CD14-positive monocyte (primary cell): ENCODE measurements around the gene LCLAT1. TPM values are rescaled to one million over a fixed set of nuclear protein-coding genes. Genes with fewer than 3 reads are reported as not detected.

Source experiments
- DNase-seq, 3 donors: peaks; one replicate each; pipeline ENCODE4 v3.0.0-alpha.2; 2011 to 2022
- H2AFZ ChIP-seq: 2 replicates; pipeline ENCODE4 v1.6.0; 2012; ENCODE audit warnings: mild to moderate bottlenecking, low read depth, low read length, inconsistent platforms; ENCODE audit not compliant: insufficient read depth, poor library complexity, severe bottlenecking
- H3K27ac ChIP-seq, 2 donors: 1 replicate in 1 of 2; 2 replicates in 1 of 2; pipeline ENCODE4 v1.5.1; 2012 to 2013; ENCODE audit warnings: low read length in 2 of 2, control low read depth in 1 of 2, inconsistent platforms in 1 of 2, low read depth in 1 of 2, mild to moderate bottlenecking in 1 of 2
- H3K27me3 ChIP-seq, 2 donors: one replicate each; pipeline versions ENCODE4 v1.6.0 to v1.6.1; 2011 to 2013; ENCODE audit warnings: low read length in 2 of 2; ENCODE audit not compliant: control insufficient read depth in 2 of 2, insufficient read depth in 2 of 2
- H3K36me3 ChIP-seq, 2 donors: replicated peaks in 1 of 2; 1 replicate in 1 of 2; 2 replicates in 1 of 2; pipeline versions ENCODE4 v1.5.1 to v1.6.1; 2012 to 2013; ENCODE audit warnings: low read length in 2 of 2, control low read depth in 1 of 2, inconsistent platforms in 1 of 2, mild to moderate bottlenecking in 1 of 2; ENCODE audit not compliant: insufficient read depth in 2 of 2, control insufficient read depth in 1 of 2
- H3K4me1 ChIP-seq, 2 donors: 1 replicate in 1 of 2; 2 replicates in 1 of 2; pipeline versions ENCODE4 v1.5.1 to v1.6.1; 2012 to 2013; ENCODE audit warnings: low read length in 2 of 2, control low read depth in 1 of 2, inconsistent platforms in 1 of 2, mild to moderate bottlenecking in 1 of 2, moderate library complexity in 1 of 2; ENCODE audit not compliant: insufficient read depth in 2 of 2, control insufficient read depth in 1 of 2
- H3K4me2 ChIP-seq: replicated peaks from 2 replicates; pipeline ENCODE3; 2012; ENCODE audit warnings: low read length, moderate library complexity, mild to moderate bottlenecking; ENCODE audit not compliant: poor library complexity, severe bottlenecking; ENCODE audit errors: extremely low read depth
- H3K4me3 ChIP-seq, 3 experiments: fragments of 200-600 bp in 1 of 3; sonication (generic) in 1 of 3; replicated peaks in 1 of 3; 1 replicate in 2 of 3; 2 replicates in 1 of 3; pipeline ENCODE4 v1.5.1; 2011 to 2013; ENCODE audit warnings: low read length in 3 of 3, mild to moderate bottlenecking in 3 of 3, control low read depth in 2 of 3, low read depth in 2 of 3, inconsistent platforms in 1 of 3, moderate library complexity in 1 of 3
- H3K79me2 ChIP-seq: 2 replicates; pipeline ENCODE4 v1.6.0; 2012; ENCODE audit warnings: mild to moderate bottlenecking, control low read depth, inconsistent platforms, low read length, moderate library complexity; ENCODE audit not compliant: insufficient read depth
- H3K9ac ChIP-seq: 2 replicates; pipeline ENCODE4 v1.6.0; 2017; ENCODE audit warnings: low read length, mild to moderate bottlenecking; ENCODE audit not compliant: insufficient read depth, poor library complexity, severe bottlenecking
- H3K9me3 ChIP-seq, 2 donors: replicated peaks in 1 of 2; 1 replicate in 1 of 2; 2 replicates in 1 of 2; pipeline versions ENCODE4 v1.5.1 to v1.6.1; 2012 to 2013; ENCODE audit warnings: low read length in 2 of 2, control low read depth in 1 of 2; ENCODE audit not compliant: control insufficient read depth in 1 of 2, insufficient read depth in 1 of 2
- H4K20me1 ChIP-seq: 2 replicates; pipeline ENCODE4 v1.6.0; 2012; ENCODE audit warnings: mild to moderate bottlenecking, low read length, control low read depth, moderate library complexity; ENCODE audit not compliant: insufficient read depth
- H3K27ac Mint-ChIP-seq, 7 donors: one replicate each; pipeline ENCODE4 v1.8.0; 2020; ENCODE audit warnings: mild to moderate bottlenecking in 7 of 7, mixed read lengths in 7 of 7, moderate library complexity in 6 of 7, inconsistent platforms in 2 of 7
- H3K27me3 Mint-ChIP-seq, 3 donors: one replicate each; pipeline ENCODE4 v1.8.0; 2021 to 2022; ENCODE audit warnings: low read depth in 3 of 3, mild to moderate bottlenecking in 3 of 3, mixed read lengths in 3 of 3, moderate library complexity in 3 of 3, inconsistent platforms in 1 of 3
- H3K36me3 Mint-ChIP-seq, 2 donors: one replicate each; pipeline ENCODE4 v1.8.0; 2020; ENCODE audit warnings: mixed read lengths in 2 of 2, inconsistent platforms in 1 of 2, mild to moderate bottlenecking in 1 of 2
- H3K4me1 Mint-ChIP-seq: one replicate; pipeline ENCODE4 v1.8.0; 2020; ENCODE audit warnings: mild to moderate bottlenecking, mixed read lengths
- H3K4me3 Mint-ChIP-seq, 2 donors: one replicate each; pipeline ENCODE4 v1.8.0; 2020; ENCODE audit warnings: mild to moderate bottlenecking in 2 of 2, mixed read lengths in 2 of 2, moderate library complexity in 1 of 2
- H3K9me3 Mint-ChIP-seq, 7 donors: one replicate each; pipeline ENCODE4 v1.8.0; 2020 to 2022; ENCODE audit warnings: mixed read lengths in 7 of 7, mild to moderate bottlenecking in 6 of 7, moderate library complexity in 6 of 7, inconsistent platforms in 2 of 7
- WGBS: methylation state at CpG from one replicate; pipeline ENCODE4 v1.1.5; 2013; ENCODE audit warnings: missing lambda C conversion rate; ENCODE audit not compliant: insufficient coverage; 5-methylcytosine and 5-hydroxymethylcytosine counted together
- intact Hi-C, 2 donors: fragments of 100-400 bp; cut with micrococcal nuclease; formaldehyde crosslinking; loops; one replicate each; pipeline versions ENCODE4 v1.15.0 to v1.15.1; 2023
- polyA minus RNA-seq: library from RNA; depleted of rRNA, polyadenylated mRNA; stranded (reverse); fragments of >200 nt; gene quantifications from 2 replicates; pipeline ENCODE4 v1.2.3, GENCODE V29; 2012
- polyA plus RNA-seq, 3 donors: library from polyadenylated mRNA; depleted of rRNA in 1 of 3; unstranded in 2 of 3; stranded (reverse) in 1 of 3; fragments of 300-500 nt in 2 of 3; fragments of >200 nt in 1 of 3; fragmentation: Illumina TruSeq in 2 of 3; gene quantifications; 1 replicate in 2 of 3; 2 replicates in 1 of 3; pipeline ENCODE4 v1.2.3, GENCODE V29; 2012 to 2021
- total RNA-seq, 12 experiments: library from RNA in 1 of 12; stranded (reverse) in 1 of 12; fragments of 120-200 nt in 1 of 12; gene quantifications; one replicate each; pipeline ENCODE4 v1.2.4 and lab custom pipeline; 2013 to 2026; ENCODE audit warnings: mixed read lengths in 6 of 12, inconsistent platforms in 1 of 12
- TF ChIP-seq, protein P1 (sequence below): fragments of 200-600 bp; IDR thresholded peaks from one replicate; pipeline ENCODE4 v1.8.0; 2022; ENCODE audit warnings: antibody characterized with exemption, mild to moderate bottlenecking

Gene LCLAT1
- total RNA-seq (2013), result 4.1 TPM
- polyA plus RNA-seq (1 to 10 TPM; 1.2 to 5.7 (median 1.3) TPM), polyA minus RNA-seq (1.0 and 1.4 TPM in 2 replicates), total RNA-seq (lab: John Stamatoyannopoulos, UW) (1.3 to 7.5 (median 3.7) reads per million in 11 experiments)

DNA sequence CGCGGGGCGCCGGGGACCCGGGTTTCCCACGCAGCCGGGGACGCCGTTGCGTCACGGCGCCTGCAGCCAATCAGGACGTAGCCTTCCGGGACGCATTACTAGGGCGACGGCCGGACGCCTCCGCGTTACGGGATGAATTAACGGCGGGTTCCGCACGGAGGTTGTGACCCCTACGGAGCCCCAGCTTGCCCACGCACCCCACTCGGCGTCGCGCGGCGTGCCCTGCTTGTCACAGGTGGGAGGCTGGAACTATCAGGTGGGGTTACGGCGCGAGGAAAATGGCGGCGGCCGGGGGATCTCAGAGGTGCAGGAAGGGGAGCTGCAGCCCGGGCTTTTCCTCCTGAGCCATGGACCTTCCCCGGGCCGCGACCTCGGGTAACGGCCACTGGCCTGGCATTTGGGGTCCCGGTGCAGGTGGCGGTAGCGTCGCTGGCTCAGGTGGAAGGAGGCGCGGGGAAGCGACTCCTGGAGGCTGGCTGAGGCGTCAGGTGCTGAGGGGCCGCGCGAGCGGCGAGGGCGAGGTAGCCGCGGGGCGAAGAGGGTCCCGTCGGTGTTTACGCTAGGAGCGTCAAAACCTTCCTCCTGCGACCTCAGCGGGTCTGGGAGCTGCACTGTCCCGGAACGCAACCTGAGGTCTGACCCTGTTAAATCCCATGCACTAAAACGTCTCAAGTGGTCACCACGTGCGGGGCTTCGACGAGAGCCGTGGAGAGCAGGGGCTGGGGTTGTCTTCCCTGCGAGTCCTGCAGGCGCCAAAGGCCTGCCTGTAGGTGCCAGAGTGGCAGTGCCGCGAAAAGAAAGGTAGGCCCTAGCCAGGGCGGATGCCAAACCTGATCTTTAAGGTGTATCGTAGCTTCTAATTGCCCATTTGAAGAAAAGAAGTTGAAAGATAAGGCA is at the start of gene LCLAT1:
Gene LCLAT1 (plus strand): TSS at position 98 of the 897 bp plus-strand sequence. CDS start 78,345 bp downstream, outside the sequence.
- H3K36me3 Mint-ChIP-seq, result peaks cover 0 to 4% of the 10 kb centered on the region in 2 donors
- intact Hi-C loops, result no loop called here
- H3K27me3 Mint-ChIP-seq, result peaks cover 0 to 5% (median 3%) of the 10 kb centered on the region in 3 donors
- Histone ChIP-seq H3K9me3 (no peaks in the 10 kb centered on the region), H2AFZ (peak within 1 kb of the TSS; percentile 98), H3K79me2 (peaks cover 11% of the 10 kb centered on the region), H3K36me3 (no peaks in the 10 kb centered on the region), H4K20me1 (no peaks in the 10 kb centered on the region), H3K4me1 (peaks cover 22 to 25% of the 10 kb centered on the region in 2 donors), H3K4me2 (peak within 1 kb of the TSS; percentile 94), H3K9ac (peak within 1 kb of the TSS; percentile 80), H3K4me3 (peak within 1 kb of the TSS; percentile 87 to 96 (median 92)), H3K27me3 (no peaks in the 10 kb centered on the region), H3K27ac (peak within 1 kb of the TSS in 1 of 2 donors; percentile 83)
- TF ChIP-seq, protein P1, sequence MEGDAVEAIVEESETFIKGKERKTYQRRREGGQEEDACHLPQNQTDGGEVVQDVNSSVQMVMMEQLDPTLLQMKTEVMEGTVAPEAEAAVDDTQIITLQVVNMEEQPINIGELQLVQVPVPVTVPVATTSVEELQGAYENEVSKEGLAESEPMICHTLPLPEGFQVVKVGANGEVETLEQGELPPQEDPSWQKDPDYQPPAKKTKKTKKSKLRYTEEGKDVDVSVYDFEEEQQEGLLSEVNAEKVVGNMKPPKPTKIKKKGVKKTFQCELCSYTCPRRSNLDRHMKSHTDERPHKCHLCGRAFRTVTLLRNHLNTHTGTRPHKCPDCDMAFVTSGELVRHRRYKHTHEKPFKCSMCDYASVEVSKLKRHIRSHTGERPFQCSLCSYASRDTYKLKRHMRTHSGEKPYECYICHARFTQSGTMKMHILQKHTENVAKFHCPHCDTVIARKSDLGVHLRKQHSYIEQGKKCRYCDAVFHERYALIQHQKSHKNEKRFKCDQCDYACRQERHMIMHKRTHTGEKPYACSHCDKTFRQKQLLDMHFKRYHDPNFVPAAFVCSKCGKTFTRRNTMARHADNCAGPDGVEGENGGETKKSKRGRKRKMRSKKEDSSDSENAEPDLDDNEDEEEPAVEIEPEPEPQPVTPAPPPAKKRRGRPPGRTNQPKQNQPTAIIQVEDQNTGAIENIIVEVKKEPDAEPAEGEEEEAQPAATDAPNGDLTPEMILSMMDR, result no peak
- no peaks in the 10 kb centered on the region for H3K9me3 Mint-ChIP-seq
- peaks cover 34% of the 10 kb centered on the region for H3K4me1 Mint-ChIP-seq
- DNase-seq, result peak; percentile 74 to 84 (median 81)
- 6% methylated on average over 82 of the region's 83 CpGs for WGBS
- H3K4me3 Mint-ChIP-seq, result peak within 1 kb of the TSS; percentile 91 to 95
- H3K27ac Mint-ChIP-seq, result peak within 1 kb of the TSS; percentile 87 to 95 (median 90)

- peak; percentile 3 to 45 (median 5) for DNase-seq
- H3K27ac ChIP-seq, result no peak overlapping the region
- H3K36me3 Mint-ChIP-seq, result no peaks in the 10 kb centered on the region
- intact Hi-C loops, result no loop called here
- no peak overlapping the region for H2AFZ ChIP-seq
- 93% methylated on average over 3 of the region's 4 CpGs for WGBS
- peaks cover 2 to 18% (median 3%) of the 10 kb centered on the region in 3 donors for H3K27me3 Mint-ChIP-seq
- TF ChIP-seq, protein P1, result no peak
- H3K36me3 ChIP-seq, result no peaks in the 10 kb centered on the region
- no peak overlapping the region for H3K9ac ChIP-seq
- no peaks in the 10 kb centered on the region for H3K4me1 ChIP-seq
- no peak overlapping the region for H3K4me3 Mint-ChIP-seq
- no peaks in the 10 kb centered on the region for H3K27me3 ChIP-seq
- no peaks in the 10 kb centered on the region for H3K79me2 ChIP-seq
- H4K20me1 ChIP-seq, result no peaks in the 10 kb centered on the region
- H3K4me3 ChIP-seq, result no peak overlapping the region
- peaks cover 5% of the 10 kb centered on the region for H3K4me1 Mint-ChIP-seq
- H3K9me3 ChIP-seq, result no peaks in the 10 kb centered on the region
- H3K4me2 ChIP-seq, result no peak overlapping the region
- H3K27ac Mint-ChIP-seq, result no peak overlapping the region
- no peaks in the 10 kb centered on the region for H3K9me3 Mint-ChIP-seq
Observed at GRCh38 chr2:30398084-30398873, 48.8 kb upstream of the LCLAT1 start.
